Measurements from ENCODE around the gene RTN1.

RTN1 gene

GRCh38 chr14:59904184-59904583 is 33.6 kb upstream of the RTN1 start:
- TF ChIP-seq CTCF (IDR thresholded peaks at IDR 0.05; ENCODE audit: low read depth, low read length): no peak

GRCh38 chr14:59900556-59900955 is 30.0 kb upstream of the RTN1 start:
- Histone ChIP-seq H3K4me2 (ENCODE audit: low read length) (no peak overlapping the region), H2AFZ (ENCODE audit: low read depth, low read length) (no peak overlapping the region), H3K9me3 (ENCODE audit: insufficient read depth, low read length) (0 out of 2 replicates have a peak, but pooled peaks cover 3% of the 10 kb centered on the region), H4K20me1 (ENCODE audit: insufficient read depth, low read length) (no peaks in the 10 kb centered on the region), H3K79me2 (ENCODE audit: low read length) (no peaks in the 10 kb centered on the region), H3K9ac (ENCODE audit: low read length) (no peak overlapping the region), H3K27ac (ENCODE audit: low read length) (no peak overlapping the region), H3K4me1 (ENCODE audit: low read length) (peaks cover 8% of the 10 kb centered on the region), H3K27me3 (ENCODE audit: low read depth, low read length) (peaks cover 7% of the 10 kb centered on the region), H3K36me3 (replicated peaks; ENCODE audit: low read depth, low read length) (no peaks in the 10 kb centered on the region), H3K4me3 (ENCODE audit: low read length) (no peak overlapping the region)
- TF ChIP-seq EZH2phosphoT487 (IDR thresholded peaks at IDR 0.05; ENCODE audit: low read depth): no peak
- no peak for TF ChIP-seq CTCF (IDR thresholded peaks at IDR 0.05; ENCODE audit: low read depth, low read length)

More at GRCh38 chr14:59904184-59904583, 33.6 kb upstream of the RTN1 start:
- H3K9me3 ChIP-seq (ENCODE audit: insufficient read depth, low read length): 0 out of 2 replicates have a peak, but pooled peaks cover 3% of the 10 kb centered on the region
- no peaks in the 10 kb centered on the region for H4K20me1 ChIP-seq (ENCODE audit: insufficient read depth, low read length)
- no peaks in the 10 kb centered on the region for H3K79me2 ChIP-seq (ENCODE audit: low read length)
- no peak overlapping the region for H3K4me2 ChIP-seq (ENCODE audit: low read length)
- H3K9ac ChIP-seq (ENCODE audit: low read length): no peak overlapping the region
- H3K36me3 ChIP-seq (replicated peaks; ENCODE audit: low read depth, low read length): no peaks in the 10 kb centered on the region
- 0 out of 2 replicates have a peak, but pooled peaks cover under 1% of the 10 kb centered on the region for H3K27me3 ChIP-seq (ENCODE audit: low read depth, low read length)
- no peak overlapping the region for H3K4me3 ChIP-seq (ENCODE audit: low read length)
- no peak overlapping the region for H3K27ac ChIP-seq (ENCODE audit: low read length)
- H3K4me1 ChIP-seq (ENCODE audit: low read length): peaks cover 10% of the 10 kb centered on the region
- no peak overlapping the region for H2AFZ ChIP-seq (ENCODE audit: low read depth, low read length)

GRCh38 chr14:59897757-59898383 is 27.3 kb upstream of the RTN1 start:
- Histone ChIP-seq H2AFZ (ENCODE audit: low read depth, low read length) (no peak overlapping the region), H4K20me1 (ENCODE audit: insufficient read depth, low read length) (no peaks in the 10 kb centered on the region), H3K4me2 (ENCODE audit: low read length) (no peak overlapping the region), H3K9me3 (ENCODE audit: insufficient read depth, low read length) (0 out of 2 replicates have a peak, but pooled peaks cover 3% of the 10 kb centered on the region), H3K36me3 (replicated peaks; ENCODE audit: low read depth, low read length) (no peaks in the 10 kb centered on the region), H3K27ac (ENCODE audit: low read length) (no peak overlapping the region), H3K4me3 (ENCODE audit: low read length) (no peak overlapping the region), H3K9ac (ENCODE audit: low read length) (no peak overlapping the region), H3K27me3 (ENCODE audit: low read depth, low read length) (peaks cover 7% of the 10 kb centered on the region), H3K79me2 (ENCODE audit: low read length) (no peaks in the 10 kb centered on the region), H3K4me1 (ENCODE audit: low read length) (no peaks in the 10 kb centered on the region)
- TF ChIP-seq EZH2phosphoT487 (IDR thresholded peaks at IDR 0.05; ENCODE audit: low read depth) (no peak), CTCF (IDR thresholded peaks at IDR 0.05; ENCODE audit: low read depth, low read length) (peak; percentile 85)

GRCh38 chr14:59895721-59896120 is 25.1 kb upstream of the RTN1 start:
- H4K20me1 ChIP-seq (ENCODE audit: insufficient read depth, low read length): no peaks in the 10 kb centered on the region
- H3K36me3 ChIP-seq (replicated peaks; ENCODE audit: low read depth, low read length): no peaks in the 10 kb centered on the region
- H3K9ac ChIP-seq (ENCODE audit: low read length): no peak overlapping the region
- H3K79me2 ChIP-seq (ENCODE audit: low read length): no peaks in the 10 kb centered on the region
- no peaks in the 10 kb centered on the region for H3K9me3 ChIP-seq (ENCODE audit: insufficient read depth, low read length)
- no peak overlapping the region for H3K4me3 ChIP-seq (ENCODE audit: low read length)
- TF ChIP-seq EZH2phosphoT487 (IDR thresholded peaks at IDR 0.05; ENCODE audit: low read depth): no peak
- TF ChIP-seq CTCF (IDR thresholded peaks at IDR 0.05; ENCODE audit: low read depth, low read length): no peak
- no peak overlapping the region for H3K27ac ChIP-seq (ENCODE audit: low read length)
- peaks cover 7% of the 10 kb centered on the region for H3K27me3 ChIP-seq (ENCODE audit: low read depth, low read length)
- H3K4me1 ChIP-seq (ENCODE audit: low read length): no peaks in the 10 kb centered on the region
- no peak overlapping the region for H3K4me2 ChIP-seq (ENCODE audit: low read length)
- H2AFZ ChIP-seq (ENCODE audit: low read depth, low read length): no peak overlapping the region

All from OCI-LY3 (cell line).